IMR-90 (cell line): ENCODE results near the gene TSPEAR.

Experiments
- BHLHE40 ChIP-seq: fragments of 150-350 bp; IDR thresholded peaks from 2 replicates; pipeline ENCODE4 v1.6.1; 2016; ENCODE audit warnings: mild to moderate bottlenecking, low read depth, low read length
- CTCF ChIP-seq: conservative IDR thresholded peaks from 2 replicates; pipeline ENCODE4 v1.5.1; 2012; ENCODE audit warnings: mild to moderate bottlenecking, low read depth, low read length, improper control_type of control experiment
- MAFK ChIP-seq: IDR thresholded peaks from 2 replicates; pipeline ENCODE4 v1.6.1; 2012; ENCODE audit warnings: low read depth, low read length, improper control_type of control experiment
- NFE2L2 ChIP-seq: fragments of 150-350 bp; IDR thresholded peaks from 2 replicates; pipeline ENCODE4 v1.6.1; 2016; ENCODE audit warnings: low read depth, mild to moderate bottlenecking, low read length
- POLR2A ChIP-seq: IDR thresholded peaks from 2 replicates; pipeline ENCODE4 v1.6.1; 2012; ENCODE audit warnings: mild to moderate bottlenecking, low read depth, low read length
- RAD21 ChIP-seq: IDR thresholded peaks from 2 replicates; pipeline ENCODE4 v1.6.1; 2012; ENCODE audit warnings: low read length, improper control_type of control experiment
- SMC3 ChIP-seq: fragments of 150-350 bp; IDR thresholded peaks from 2 replicates; pipeline ENCODE4 v1.6.1; 2016; ENCODE audit warnings: low read depth, mild to moderate bottlenecking, antibody characterized with exemption, low read length, moderate library complexity

GRCh38 chr21:44515359-44516165, 195.8 kb downstream of the TSPEAR start:
- TF ChIP-seq CTCF (no peak), SMC3 (no peak), BHLHE40 (no peak), POLR2A (no peak), NFE2L2 (no peak), RAD21 (no peak), MAFK (no peak)
